Stimulated activated CD8-positive, alpha-beta memory T cell treated with anti-CD3 and anti-CD28 coated beads, Interleukin-15, amount 100 ng/mL, for 4 hours (primary cell): ENCODE data around the gene IER3IP1.
A peak's percentile ranks its signal among the peaks of the same experiment; 100 is the strongest.
"Not testable (repeated sequence)": the region's sequence is repeated elsewhere in the genome, so short reads cannot be mapped to it uniquely, and the experiment has no call there.

ENCODE experiments used
- DNase-seq, 2 donors: peaks; one replicate each; pipeline ENCODE4 v3.0.0-alpha.2; 2020; ENCODE audit warnings: low read depth in 2 of 2

The IER3IP1 gene

DNA sequence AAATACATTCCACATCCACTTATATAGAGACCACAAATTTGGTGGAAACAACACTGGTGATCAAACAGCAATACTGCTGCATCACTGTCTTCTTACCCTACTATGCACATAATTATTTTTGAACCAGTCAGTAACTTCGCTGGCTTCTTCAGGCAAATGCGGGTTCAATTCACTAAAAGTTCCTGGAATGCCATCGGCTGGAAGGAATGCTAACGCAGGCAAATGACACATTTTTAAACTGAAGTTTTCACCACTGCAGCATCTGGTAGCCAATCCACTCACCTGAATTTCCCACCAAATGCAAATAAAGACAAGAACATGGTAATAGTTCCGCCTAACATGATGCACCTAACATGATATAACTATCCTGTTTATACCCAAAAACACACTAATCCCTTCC is 15.9 kb downstream of the IER3IP1 start:
- DNase-seq, result no peak

- DNase-seq, result not testable (repeated sequence)
Measured at GRCh38 chr18:47158404-47158803, 17.8 kb downstream of the IER3IP1 start.

DNA sequence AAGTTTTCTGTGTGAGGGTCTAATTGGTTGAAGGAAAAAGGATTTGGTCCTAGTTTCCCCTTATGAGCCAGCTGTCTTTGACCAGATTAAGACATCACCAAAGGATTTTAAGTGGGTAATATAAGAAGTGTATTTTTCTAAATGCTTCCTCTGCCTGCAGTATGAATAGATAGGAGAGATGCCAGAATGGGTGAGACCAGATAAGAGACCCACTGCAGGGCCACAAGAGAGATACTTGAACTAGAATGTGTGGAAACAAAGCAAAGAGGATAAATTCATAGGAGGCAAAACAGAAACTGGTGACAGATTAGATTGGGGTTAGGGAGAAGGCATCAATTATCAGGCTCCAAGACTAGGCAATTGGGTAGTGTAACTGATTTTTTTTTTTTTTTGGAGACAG is 24.7 kb downstream of the IER3IP1 start:
- no peak for DNase-seq

DNA sequence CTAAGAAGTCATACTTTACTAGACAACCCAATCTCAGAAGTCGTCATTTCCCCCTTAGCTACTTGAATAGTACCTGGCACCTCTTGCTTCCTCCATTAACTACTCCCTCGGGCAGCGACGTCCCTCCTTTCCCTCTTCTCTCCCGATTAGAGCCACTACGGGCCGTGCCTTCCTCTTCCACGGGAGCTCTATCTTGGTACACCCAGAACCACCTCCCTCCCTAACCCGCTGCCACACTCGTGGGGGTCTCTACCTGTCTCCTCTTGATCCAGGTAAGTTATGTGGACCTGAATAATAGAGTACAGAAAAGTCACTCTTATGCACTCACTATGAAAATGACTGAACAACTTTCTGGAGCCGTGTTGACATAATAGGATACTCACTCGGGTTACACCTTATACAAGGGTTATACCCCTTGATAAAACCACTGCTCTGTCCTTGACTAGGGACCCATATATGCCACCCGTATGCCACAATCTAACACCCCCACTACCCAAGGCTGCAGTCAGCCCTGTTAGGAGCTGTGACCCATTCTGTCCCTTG is 25.3 kb downstream of the IER3IP1 start:
- no peak for DNase-seq

GRCh38 chr18:47150029-47150823 is 25.9 kb downstream of the IER3IP1 start, which contains the start of gene HDHD2:
TSS of gene HDHD2 (minus strand) at chr18:47150500. CDS start at chr18:47136439, 14,061 bp downstream.
- DNase-seq, result peak; percentile 53 to 66

DNA sequence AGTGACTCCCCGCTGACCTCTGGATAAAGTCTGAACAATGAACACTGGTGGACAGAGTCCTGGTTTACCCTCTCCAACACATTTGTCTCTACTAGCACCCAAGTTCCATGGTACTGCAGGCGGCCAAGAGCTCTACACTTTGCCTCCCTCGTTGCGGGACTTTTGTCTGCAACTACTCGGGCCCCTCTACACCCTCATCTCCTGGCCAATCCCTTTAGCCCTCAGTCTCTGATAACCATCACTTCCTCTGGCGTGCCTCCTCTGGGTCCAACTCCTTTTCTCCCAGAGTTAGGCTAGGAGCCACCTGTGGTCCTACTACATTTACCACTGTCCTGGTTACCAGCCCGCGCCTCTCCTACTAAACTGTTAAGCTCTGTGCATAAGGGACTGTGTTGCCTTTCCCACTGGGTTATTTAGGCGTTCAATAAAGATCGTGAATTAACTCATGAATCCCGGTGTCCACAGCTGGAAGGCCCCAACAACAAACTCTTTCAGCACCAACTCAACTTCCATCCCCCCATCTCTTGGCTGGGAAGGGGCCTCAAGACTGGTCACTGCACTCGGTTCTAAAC is 26.6 kb downstream of the IER3IP1 start:
- DNase-seq, result no peak

DNA sequence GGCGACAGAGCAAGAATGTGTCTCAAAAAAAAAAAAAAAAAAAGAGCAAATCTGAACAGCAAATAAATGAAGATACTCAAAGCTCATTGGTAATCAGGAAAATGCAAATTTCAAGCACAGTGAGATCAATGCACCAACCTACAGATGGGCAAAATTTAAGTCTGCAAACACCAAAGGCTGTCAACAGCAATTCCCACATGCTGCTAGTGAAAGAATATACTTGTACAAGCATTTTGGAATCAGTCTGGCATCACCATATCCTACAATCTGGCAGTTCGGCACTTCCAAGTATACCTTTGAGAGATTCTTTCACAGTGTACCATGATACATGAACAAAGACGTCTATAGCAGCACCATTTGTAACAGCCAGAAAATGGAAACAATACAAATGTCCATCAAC is 30.0 kb downstream of the IER3IP1 start:
- no peak for DNase-seq

DNA sequence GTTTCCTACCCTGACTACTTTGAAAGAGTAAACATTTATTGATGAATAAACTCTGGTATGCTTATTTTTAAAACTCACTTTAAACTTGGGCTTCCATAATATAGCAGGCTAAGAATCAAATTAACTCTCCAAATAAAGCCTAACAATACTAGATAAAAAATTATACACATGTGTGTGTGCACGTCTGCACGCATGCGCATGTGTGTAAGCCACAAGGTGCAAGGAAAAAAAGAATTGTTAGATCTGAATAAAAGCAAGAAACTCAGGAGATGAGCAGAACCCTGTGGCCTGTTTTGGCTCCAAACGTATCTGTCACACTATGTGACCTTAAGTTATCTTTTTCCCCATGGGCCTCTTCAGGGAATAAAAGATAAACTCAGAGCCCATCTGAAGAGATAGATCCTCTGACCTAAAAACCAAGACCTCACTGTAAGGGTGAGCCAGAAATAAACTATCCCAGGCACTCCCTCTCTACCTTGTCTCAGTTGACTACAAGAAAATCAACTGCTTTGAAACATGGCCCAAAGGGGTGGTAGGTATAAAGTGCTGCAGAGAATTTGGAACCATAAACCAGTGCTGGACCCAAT is 32.2 kb downstream of the IER3IP1 start:
- no peak for DNase-seq

- DNase-seq, result no peak
Measured at GRCh38 chr18:47143153-47143552, 33.0 kb downstream of the IER3IP1 start.

GRCh38 chr18:47141289-47141688 is 34.9 kb downstream of the IER3IP1 start:
- DNase-seq, result no peak

DNA sequence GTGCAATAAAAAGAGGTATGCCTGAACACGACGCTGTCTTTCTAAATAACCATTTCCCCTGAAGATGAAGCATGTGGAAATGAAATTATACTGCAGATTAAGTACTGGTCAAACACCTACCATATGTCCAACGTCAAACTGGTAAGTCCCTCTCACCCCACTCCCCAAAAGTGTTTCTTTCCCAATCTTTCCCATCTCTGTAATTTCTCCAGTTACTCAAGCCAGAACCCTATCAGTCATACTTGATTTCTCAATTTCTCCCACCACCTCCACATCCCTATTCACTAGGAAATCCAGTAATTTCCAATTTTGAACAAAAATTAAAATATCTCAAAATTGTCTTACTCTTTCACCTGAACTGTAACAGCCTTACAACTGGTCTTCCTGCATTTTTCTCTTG is 55.0 kb downstream of the IER3IP1 start:
- no peak for DNase-seq

DNA sequence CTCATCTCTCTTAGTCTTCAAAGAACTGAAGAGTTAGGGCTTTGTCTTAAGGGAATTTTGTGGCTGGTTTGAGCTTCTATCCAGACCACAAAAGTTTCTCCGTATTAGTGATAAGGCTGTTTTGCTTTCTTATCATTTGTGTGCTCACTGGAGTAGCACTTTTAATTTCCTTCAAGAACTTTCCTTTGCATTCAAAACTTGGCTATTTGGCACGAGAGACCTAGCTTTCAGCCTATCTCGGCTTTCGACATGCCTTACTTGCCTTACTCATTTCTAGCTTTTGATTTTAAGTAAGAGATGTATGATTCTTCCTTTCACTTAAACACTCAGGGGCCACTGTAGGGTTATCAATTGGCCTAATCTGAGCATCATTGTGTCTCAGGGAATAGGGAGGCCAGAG is 55.7 kb downstream of the IER3IP1 start:
- DNase-seq, result no peak

GRCh38 chr18:47118981-47119380 is 57.2 kb downstream of the IER3IP1 start:
- no peak for DNase-seq

- no peak for DNase-seq
Measured at GRCh38 chr18:47115205-47115604, 61.0 kb downstream of the IER3IP1 start.

DNA sequence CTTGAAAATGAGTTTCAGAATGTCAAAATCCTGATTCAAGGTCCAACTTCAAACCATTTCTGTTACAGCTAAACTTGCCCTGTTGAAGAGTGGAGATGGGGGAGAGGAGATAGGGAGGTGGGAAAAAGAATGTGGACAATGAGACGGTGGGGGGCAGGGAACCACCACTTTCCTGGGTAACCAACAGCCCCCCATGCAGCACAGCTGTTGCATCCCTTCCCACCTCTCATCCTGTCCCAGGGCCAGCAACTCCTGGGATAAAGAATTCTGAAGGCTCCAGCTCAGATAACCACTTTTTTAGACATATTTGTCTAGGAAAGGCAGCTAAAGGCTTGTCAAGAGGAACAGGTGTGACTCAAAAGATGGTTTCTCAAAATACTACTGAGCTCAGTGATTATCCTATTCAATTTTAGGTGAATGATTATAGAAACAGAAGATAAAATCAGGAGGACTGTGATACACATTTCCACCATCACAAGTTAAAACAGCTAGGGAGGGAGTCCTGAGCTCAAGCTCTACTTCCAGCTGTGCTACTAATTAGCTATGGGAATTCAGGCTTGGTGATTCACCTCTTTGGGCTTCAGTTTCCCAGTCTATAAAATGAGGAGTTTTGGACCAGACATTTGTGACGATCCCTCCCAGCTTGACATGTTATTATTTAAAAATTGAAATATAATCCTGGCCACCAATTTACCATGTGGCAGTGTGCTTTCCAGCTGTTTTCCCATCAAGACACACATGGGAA is 62.2 kb downstream of the IER3IP1 start:
- no peak for DNase-seq

DNA sequence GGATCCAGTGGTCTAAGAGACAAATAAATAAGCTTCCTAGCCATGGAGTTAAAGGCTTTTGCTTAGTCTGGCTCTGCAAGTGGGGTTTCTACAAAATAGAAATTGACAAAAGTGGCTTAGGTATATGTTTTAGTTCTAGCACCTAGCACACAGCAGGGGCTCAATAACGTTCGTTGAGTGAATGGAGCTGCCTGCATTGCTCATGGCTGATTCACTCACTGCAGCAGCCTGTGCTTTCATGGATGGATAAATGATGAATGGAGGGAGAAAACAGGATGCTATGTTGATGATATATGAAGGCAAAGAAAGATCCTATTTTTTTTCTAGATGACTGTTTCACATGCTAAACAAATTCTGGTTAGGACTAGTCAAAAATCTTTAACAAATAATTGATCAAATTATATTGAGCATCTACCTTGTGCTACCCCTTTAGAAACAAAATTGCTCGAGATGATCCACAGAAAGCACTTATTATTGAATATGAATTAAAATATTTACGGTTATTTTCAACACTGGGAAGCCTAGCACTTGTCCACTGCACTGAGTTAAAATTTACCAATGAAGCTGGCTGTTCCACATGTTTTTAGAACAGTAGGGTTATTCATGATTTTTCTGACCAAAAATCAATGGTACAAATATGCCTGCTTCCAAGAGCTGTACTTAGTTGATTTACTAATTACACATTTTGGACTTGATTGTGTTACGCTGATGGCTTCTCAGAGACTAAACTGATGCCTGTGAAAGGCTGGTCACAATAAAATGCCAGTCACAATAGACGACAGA is 65.5 kb downstream of the IER3IP1 start:
- no peak for DNase-seq

DNA sequence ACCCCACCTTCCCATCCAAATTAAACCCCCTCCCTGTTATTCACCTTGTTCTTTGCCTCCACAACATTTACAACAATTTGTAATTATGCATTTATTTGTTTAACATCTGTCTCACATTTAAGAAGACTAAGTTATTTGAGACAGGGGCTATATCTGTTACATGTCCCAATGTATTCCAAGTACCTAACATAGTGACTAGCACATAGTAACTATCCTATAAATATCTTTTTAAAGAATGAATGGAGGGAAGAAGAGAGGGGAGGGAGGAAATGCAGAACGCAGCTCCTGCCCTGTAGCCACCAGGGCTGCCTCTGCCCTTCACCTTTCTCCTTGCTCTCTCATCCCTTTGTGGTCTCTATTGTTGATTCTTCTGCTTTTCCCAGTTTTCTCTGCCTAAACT is 66.4 kb downstream of the IER3IP1 start:
- no peak for DNase-seq

DNA sequence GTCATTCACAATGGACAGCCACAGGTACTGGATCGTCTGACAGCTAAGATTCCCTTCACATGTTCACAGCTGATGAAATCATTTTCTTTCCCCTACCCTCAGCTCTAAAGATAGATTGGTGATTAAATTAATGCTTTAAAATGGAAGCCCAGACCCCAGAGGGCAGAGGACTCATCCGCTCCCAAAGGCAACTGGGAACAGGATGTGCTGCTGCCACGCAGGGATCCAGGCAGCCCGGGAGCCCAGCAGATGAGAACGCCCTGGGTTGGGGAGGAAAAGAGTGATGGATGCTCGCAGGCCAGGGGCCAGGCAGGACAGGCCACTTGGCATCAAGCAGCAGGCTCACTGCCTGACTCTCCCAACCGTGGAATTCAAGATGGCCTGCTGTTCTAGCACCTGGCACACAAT is 67.2 kb downstream of the IER3IP1 start:
- DNase-seq, result no peak

GRCh38 chr18:47108373-47108772 is 67.8 kb downstream of the IER3IP1 start:
- DNase-seq, result no peak
